ENCODE data around the gene CPLANE2.
"Not testable (repeated sequence)": the region's sequence is repeated elsewhere in the genome, so short reads cannot be mapped to it uniquely, and the experiment has no call there.

The CPLANE2 gene

GRCh38 chr1:16226490-16227179 is 10.3 kb downstream of the CPLANE2 start:
- Histone ChIP-seq H3K9me3 (ENCODE audit: control insufficient read depth, insufficient read depth, low read length) (no peaks in the 10 kb centered on the region), H3K4me1 (ENCODE audit: insufficient read depth, low read length) (no peaks in the 10 kb centered on the region), H3K36me3 (ENCODE audit: insufficient read depth, low read length) (no peaks in the 10 kb centered on the region), H3K9ac (ENCODE audit: low read depth, low read length) (peak overlapping the region; percentile 65)

- Histone ChIP-seq H3K4me1 (ENCODE audit: insufficient read depth, low read length) (no peaks in the 10 kb centered on the region), H3K36me3 (ENCODE audit: insufficient read depth, low read length) (no peaks in the 10 kb centered on the region), H3K9me3 (ENCODE audit: control insufficient read depth, insufficient read depth, low read length) (no peaks in the 10 kb centered on the region), H3K9ac (ENCODE audit: low read depth, low read length) (peak overlapping the region; percentile 65)
Observed at GRCh38 chr1:16226129-16226489, 10.9 kb downstream of the CPLANE2 start.

- H3K36me3 ChIP-seq (ENCODE audit: insufficient read depth, low read length), result no peaks in the 10 kb centered on the region
- H3K9me3 ChIP-seq (ENCODE audit: control insufficient read depth, insufficient read depth, low read length), result no peaks in the 10 kb centered on the region
- H3K4me1 ChIP-seq (ENCODE audit: insufficient read depth, low read length), result no peaks in the 10 kb centered on the region
- H3K9ac ChIP-seq (ENCODE audit: low read depth, low read length), result no peak overlapping the region
Observed at GRCh38 chr1:16224472-16224871, 12.5 kb downstream of the CPLANE2 start.

- not testable (repeated sequence) for H3K9ac ChIP-seq (ENCODE audit: low read depth, low read length); H3K9me3 ChIP-seq (ENCODE audit: control insufficient read depth, insufficient read depth, low read length); H3K36me3 ChIP-seq (ENCODE audit: insufficient read depth, low read length); H3K4me1 ChIP-seq (ENCODE audit: insufficient read depth, low read length)
Observed at GRCh38 chr1:16222716-16223115, 14.3 kb downstream of the CPLANE2 start.

DNA sequence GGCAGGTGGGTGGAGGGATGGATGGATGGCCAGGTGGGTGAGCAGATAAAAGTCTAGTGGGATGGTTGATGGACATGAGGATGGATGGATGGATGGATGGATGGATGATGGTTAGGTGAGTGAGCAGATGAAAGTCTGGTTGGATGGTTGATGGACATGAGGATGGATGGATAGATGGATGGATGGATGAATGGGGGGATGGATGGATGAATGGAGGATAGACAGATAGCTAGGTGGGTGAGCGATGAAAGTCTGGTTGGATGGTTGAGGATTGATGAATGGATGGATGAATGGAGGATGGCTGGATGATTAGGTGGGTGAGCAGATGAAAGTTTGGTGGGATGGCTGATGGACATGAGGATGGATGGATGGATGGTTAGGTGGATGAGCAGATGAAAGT is 15.5 kb downstream of the CPLANE2 start:
- Histone ChIP-seq H3K9ac (ENCODE audit: low read depth, low read length) (no peak overlapping the region), H3K4me1 (ENCODE audit: insufficient read depth, low read length) (no peaks in the 10 kb centered on the region), H3K36me3 (ENCODE audit: insufficient read depth, low read length) (no peaks in the 10 kb centered on the region), H3K9me3 (ENCODE audit: control insufficient read depth, insufficient read depth, low read length) (no peaks in the 10 kb centered on the region)

- Histone ChIP-seq H3K4me1 (ENCODE audit: insufficient read depth, low read length) (no peaks in the 10 kb centered on the region), H3K36me3 (ENCODE audit: insufficient read depth, low read length) (no peaks in the 10 kb centered on the region), H3K9ac (ENCODE audit: low read depth, low read length) (no peak overlapping the region), H3K9me3 (ENCODE audit: control insufficient read depth, insufficient read depth, low read length) (no peaks in the 10 kb centered on the region)
Observed at GRCh38 chr1:16219968-16220500, 16.9 kb downstream of the CPLANE2 start.

DNA sequence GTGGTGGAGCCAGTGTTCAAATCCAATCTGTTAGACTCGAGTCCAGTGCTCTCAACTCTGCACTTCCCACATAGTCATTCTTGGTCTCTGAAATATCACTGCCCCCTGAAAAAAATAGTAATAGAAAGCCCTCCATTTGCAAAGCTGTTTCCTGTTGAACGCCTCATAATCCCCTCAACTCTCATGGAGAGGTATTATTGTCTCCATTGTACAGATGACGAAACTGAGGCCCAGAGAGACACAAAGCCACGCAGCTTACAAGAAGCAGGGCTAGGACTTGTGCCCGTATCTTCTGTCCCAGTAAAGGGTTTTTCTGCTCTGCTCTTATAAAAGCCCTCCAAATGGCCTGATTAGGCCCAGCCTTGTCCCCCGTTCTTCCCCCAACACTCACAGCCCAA is 18.3 kb downstream of the CPLANE2 start:
- Histone ChIP-seq H3K9ac (ENCODE audit: low read depth, low read length) (no peak overlapping the region), H3K9me3 (ENCODE audit: control insufficient read depth, insufficient read depth, low read length) (no peaks in the 10 kb centered on the region), H3K4me1 (ENCODE audit: insufficient read depth, low read length) (no peaks in the 10 kb centered on the region), H3K36me3 (ENCODE audit: insufficient read depth, low read length) (no peaks in the 10 kb centered on the region)

DNA sequence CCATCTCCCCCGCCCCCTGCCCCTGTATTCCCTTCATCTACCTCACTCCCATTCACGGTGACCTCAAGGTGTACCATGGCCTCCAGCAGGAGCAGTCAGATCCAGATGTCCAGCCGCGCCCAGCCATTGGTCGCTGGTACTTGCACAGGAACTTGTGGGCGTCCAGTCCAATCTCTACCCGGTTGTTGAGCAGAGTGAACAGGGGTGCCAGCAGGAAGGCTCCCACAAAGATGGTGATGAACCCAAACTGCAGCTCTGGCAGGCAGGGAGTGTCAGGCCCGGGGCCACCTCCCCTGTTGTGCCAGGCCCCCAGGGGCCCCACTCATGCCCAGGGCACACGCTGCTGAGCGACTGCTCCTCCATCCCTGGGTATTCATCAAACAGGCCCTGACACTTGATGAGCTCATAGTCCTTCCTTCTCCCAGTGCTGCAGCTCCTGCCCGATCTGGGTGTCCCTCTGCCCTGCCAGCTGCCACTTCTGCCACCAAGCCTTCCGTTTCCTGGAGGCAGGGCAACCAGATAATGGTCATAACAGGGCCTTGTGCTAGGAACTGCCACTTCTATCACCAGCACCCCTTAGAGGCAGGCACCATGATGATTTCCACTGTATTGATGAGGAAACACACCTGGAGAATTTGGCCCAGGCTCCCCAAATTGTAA is 18.8 kb downstream of the CPLANE2 start:
- Histone ChIP-seq H3K9ac (ENCODE audit: low read depth, low read length) (no peak overlapping the region), H3K9me3 (ENCODE audit: control insufficient read depth, insufficient read depth, low read length) (no peaks in the 10 kb centered on the region), H3K4me1 (ENCODE audit: insufficient read depth, low read length) (peaks cover under 1% of the 10 kb centered on the region; the same call in 1 of the 2 replicates), H3K36me3 (ENCODE audit: insufficient read depth, low read length) (no peaks in the 10 kb centered on the region)

- H3K9ac ChIP-seq (ENCODE audit: low read depth, low read length), result peak overlapping the region; percentile 59; the same call in 1 of the 2 replicates
- H3K9me3 ChIP-seq (ENCODE audit: control insufficient read depth, insufficient read depth, low read length), result no peaks in the 10 kb centered on the region
- H3K4me1 ChIP-seq (ENCODE audit: insufficient read depth, low read length), result peaks cover 5% of the 10 kb centered on the region
- H3K36me3 ChIP-seq (ENCODE audit: insufficient read depth, low read length), result no peaks in the 10 kb centered on the region
Observed at GRCh38 chr1:16217061-16217785, 19.8 kb downstream of the CPLANE2 start.

DNA sequence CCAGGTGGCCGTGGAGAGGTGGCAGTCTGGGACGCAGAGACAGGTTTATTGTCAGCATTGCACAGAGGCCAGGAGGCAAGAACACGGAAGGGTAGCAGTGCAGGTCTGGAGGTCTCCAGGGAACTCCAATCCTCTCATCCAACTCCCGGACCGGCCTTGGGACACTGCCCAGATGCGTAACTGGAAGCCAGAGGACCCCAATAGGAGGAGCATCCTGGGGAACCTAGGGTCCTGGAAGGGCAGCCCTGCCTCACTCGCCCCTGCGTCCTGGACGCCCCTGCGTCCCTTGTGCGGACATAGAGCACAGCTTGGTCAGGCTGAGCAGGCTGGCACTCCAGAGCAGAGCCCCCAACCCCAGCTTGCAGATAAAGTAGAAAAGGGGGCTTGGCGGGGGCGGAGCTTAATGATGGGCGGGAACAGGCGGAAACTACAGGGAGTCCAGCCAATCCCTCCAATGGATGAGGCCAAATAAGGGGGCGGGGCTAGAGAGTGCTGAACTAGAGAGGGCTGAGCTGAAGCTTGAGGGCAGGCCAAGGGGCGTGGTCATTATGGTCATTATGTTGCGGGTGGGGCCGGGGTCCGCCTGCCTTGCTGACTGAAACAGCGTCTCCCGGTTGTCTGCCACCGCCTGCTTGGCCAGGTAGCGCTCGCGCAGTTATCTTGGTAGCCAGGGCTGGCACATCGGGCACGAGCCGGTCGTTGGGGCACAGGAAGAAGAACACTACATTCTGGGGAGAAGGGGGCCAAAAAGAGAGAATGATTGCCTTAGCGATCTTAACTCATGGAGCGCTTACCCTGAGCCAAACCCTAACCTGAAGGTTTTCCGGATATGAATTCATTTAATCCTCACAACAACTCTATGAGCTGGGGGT is 20.9 kb downstream of the CPLANE2 start:
- no peaks in the 10 kb centered on the region for H3K9me3 ChIP-seq (ENCODE audit: control insufficient read depth, insufficient read depth, low read length)
- H3K4me1 ChIP-seq (ENCODE audit: insufficient read depth, low read length), result peaks cover 5% of the 10 kb centered on the region
- peak overlapping the region; percentile 59; the same call in 1 of the 2 replicates for H3K9ac ChIP-seq (ENCODE audit: low read depth, low read length)
- no peaks in the 10 kb centered on the region for H3K36me3 ChIP-seq (ENCODE audit: insufficient read depth, low read length)

- H3K9me3 ChIP-seq (ENCODE audit: control insufficient read depth, insufficient read depth, low read length); H3K36me3 ChIP-seq (ENCODE audit: insufficient read depth, low read length); H3K4me1 ChIP-seq (ENCODE audit: insufficient read depth, low read length); H3K9ac ChIP-seq (ENCODE audit: low read depth, low read length): not testable (repeated sequence)
Observed at GRCh38 chr1:16215240-16215639, 21.7 kb downstream of the CPLANE2 start.

- not testable (repeated sequence) for H3K4me1 ChIP-seq (ENCODE audit: insufficient read depth, low read length); H3K9me3 ChIP-seq (ENCODE audit: control insufficient read depth, insufficient read depth, low read length); H3K9ac ChIP-seq (ENCODE audit: low read depth, low read length); H3K36me3 ChIP-seq (ENCODE audit: insufficient read depth, low read length)
Observed at GRCh38 chr1:16213544-16213943, 23.4 kb downstream of the CPLANE2 start.

DNA sequence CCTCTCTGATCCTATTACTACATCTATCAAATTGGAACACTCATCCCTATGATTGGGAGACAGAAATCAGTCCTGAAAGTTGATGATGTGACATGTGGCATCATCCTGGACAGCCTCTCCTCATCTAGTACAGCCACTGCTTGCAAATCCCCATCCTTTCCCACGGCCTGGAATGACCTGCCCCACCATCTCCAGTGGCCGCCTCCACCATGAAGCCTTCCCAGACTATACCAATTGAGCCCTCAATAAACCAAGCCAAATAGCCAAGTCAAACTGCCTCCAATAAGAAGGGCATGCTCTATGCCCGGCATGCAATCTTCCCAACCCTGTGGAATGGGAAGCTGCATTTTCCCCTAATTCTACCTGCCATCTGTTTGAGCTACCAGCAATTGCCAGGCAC is 24.0 kb downstream of the CPLANE2 start:
- no peak overlapping the region for H3K9ac ChIP-seq (ENCODE audit: low read depth, low read length)

More for the DNA sequence above, 24.0 kb downstream of the CPLANE2 start:
- Histone ChIP-seq H3K4me1 (ENCODE audit: insufficient read depth, low read length) (peaks cover 5% of the 10 kb centered on the region), H3K9me3 (ENCODE audit: control insufficient read depth, insufficient read depth, low read length) (no peaks in the 10 kb centered on the region), H3K36me3 (ENCODE audit: insufficient read depth, low read length) (no peaks in the 10 kb centered on the region)
